ENCODE measurements around the gene PRRX1. TPM values are rescaled to one million over a fixed set of nuclear protein-coding genes. Genes with fewer than 3 reads are reported as not detected.

Gene PRRX1
- total and polyA plus RNA-seq, 12 donors: 6.8 to 23.4 (median 13.6) TPM

GRCh38 chr1:170696591-170697290 lies 32.8 kb downstream of the PRRX1 start:
- no peak for TF ChIP-seq POLR2A (IDR thresholded peaks at IDR 0.05)
- TF ChIP-seq, protein P1, sequence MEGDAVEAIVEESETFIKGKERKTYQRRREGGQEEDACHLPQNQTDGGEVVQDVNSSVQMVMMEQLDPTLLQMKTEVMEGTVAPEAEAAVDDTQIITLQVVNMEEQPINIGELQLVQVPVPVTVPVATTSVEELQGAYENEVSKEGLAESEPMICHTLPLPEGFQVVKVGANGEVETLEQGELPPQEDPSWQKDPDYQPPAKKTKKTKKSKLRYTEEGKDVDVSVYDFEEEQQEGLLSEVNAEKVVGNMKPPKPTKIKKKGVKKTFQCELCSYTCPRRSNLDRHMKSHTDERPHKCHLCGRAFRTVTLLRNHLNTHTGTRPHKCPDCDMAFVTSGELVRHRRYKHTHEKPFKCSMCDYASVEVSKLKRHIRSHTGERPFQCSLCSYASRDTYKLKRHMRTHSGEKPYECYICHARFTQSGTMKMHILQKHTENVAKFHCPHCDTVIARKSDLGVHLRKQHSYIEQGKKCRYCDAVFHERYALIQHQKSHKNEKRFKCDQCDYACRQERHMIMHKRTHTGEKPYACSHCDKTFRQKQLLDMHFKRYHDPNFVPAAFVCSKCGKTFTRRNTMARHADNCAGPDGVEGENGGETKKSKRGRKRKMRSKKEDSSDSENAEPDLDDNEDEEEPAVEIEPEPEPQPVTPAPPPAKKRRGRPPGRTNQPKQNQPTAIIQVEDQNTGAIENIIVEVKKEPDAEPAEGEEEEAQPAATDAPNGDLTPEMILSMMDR (IDR thresholded peaks at IDR 0.05): no peak
- no peaks in the 10 kb centered on the region for H3K9me3 ChIP-seq (replicated peaks in 1 of 3)
- no peaks in the 10 kb centered on the region for H3K36me3 ChIP-seq (replicated peaks in 1 of 2)
- intact Hi-C loops (cut with DNase I): no loop called here
- no peak overlapping the region for H3K27ac ChIP-seq
- no peak overlapping the region for H3K4me3 ChIP-seq
- WGBS, 4 donors: 78 to 83% (median 82%) methylated on average over 6 of the region's 6 CpGs
- H3K4me1 ChIP-seq (replicated peaks in 1 of 2): peaks cover 0 to 5% of the 10 kb centered on the region in 2 donors
- no peak for DNase-seq
- H3K27me3 ChIP-seq: no peaks in the 10 kb centered on the region

DNA sequence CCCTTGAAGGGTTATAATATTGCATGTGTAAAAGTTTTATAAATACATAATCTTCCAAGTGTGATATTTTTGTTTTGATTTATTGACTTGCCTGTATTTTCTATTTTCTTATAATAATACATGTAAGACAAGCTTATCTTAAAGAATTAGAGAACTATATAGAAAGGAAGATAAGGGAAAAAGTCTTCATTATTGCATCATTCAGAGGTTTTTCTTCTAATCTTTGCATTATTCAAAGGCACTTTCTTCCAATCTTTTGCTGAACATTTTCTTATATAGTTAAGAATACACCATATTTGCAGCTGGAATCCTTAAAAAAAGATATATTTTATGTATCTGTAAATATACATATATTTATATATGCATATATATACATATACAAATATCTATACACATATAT lies 33.4 kb downstream of the PRRX1 start:
- Histone ChIP-seq H3K36me3 (replicated peaks in 1 of 2) (no peaks in the 10 kb centered on the region), H3K9me3 (replicated peaks in 1 of 3) (no peaks in the 10 kb centered on the region), H3K4me1 (replicated peaks in 1 of 2) (peaks cover 0 to 5% of the 10 kb centered on the region in 2 donors), H3K4me3 (no peak overlapping the region), H3K27ac (no peak overlapping the region), H3K27me3 (no peaks in the 10 kb centered on the region)
- intact Hi-C loops (cut with DNase I): no loop called here
- TF ChIP-seq POLR2A (IDR thresholded peaks at IDR 0.05): no peak
- TF ChIP-seq, protein P1 (IDR thresholded peaks at IDR 0.05): no peak
- no peak for DNase-seq

GRCh38 chr1:170698301-170699275 lies 34.7 kb downstream of the PRRX1 start:
- Histone ChIP-seq H3K27ac (no peak overlapping the region), H3K9me3 (replicated peaks in 1 of 3) (no peaks in the 10 kb centered on the region), H3K36me3 (replicated peaks in 1 of 2) (no peaks in the 10 kb centered on the region), H3K4me1 (replicated peaks in 1 of 2) (peaks cover 0 to 3% of the 10 kb centered on the region in 2 donors), H3K4me3 (no peak overlapping the region), H3K27me3 (no peaks in the 10 kb centered on the region)
- no peak for DNase-seq
- intact Hi-C loops (cut with DNase I): no loop called here
- TF ChIP-seq, protein P1 (IDR thresholded peaks at IDR 0.05): no peak
- TF ChIP-seq POLR2A (IDR thresholded peaks at IDR 0.05): no peak
- WGBS, 4 donors: 71 to 75% (median 73%) methylated on average over 11 of the region's 11 CpGs

GRCh38 chr1:170699696-170700095 lies 35.8 kb downstream of the PRRX1 start:
- intact Hi-C loops (cut with DNase I): no loop called here

More at GRCh38 chr1:170699696-170700095, 35.8 kb downstream of the PRRX1 start:
- DNase-seq: no peak
- no peaks in the 10 kb centered on the region for H3K4me1 ChIP-seq (replicated peaks in 1 of 2)
- H3K36me3 ChIP-seq (replicated peaks in 1 of 2): no peaks in the 10 kb centered on the region
- WGBS, 4 donors: 84 to 93% (median 91%) methylated on average over 8 of the region's 8 CpGs
- no peak overlapping the region for H3K27ac ChIP-seq
- H3K4me3 ChIP-seq: no peak overlapping the region
- H3K9me3 ChIP-seq (replicated peaks in 1 of 3): no peaks in the 10 kb centered on the region
- no peak for TF ChIP-seq POLR2A (IDR thresholded peaks at IDR 0.05)
- TF ChIP-seq, protein P1 (IDR thresholded peaks at IDR 0.05): no peak
- H3K27me3 ChIP-seq: no peaks in the 10 kb centered on the region

Data from adrenal gland (tissue), 12 donors.